ENCODE data around the gene TMEM51. TPM values are rescaled to one million over a fixed set of nuclear protein-coding genes. Genes with fewer than 3 reads are reported as not detected.

The TMEM51 gene
- total RNA-seq, 1 experiment from 2014 or later: 24.7 TPM

GRCh38 chr1:15219280-15220023 is 65.9 kb downstream of the TMEM51 start:
- Histone ChIP-seq H3K36me3 (ENCODE audit: control insufficient read depth, insufficient read depth, low read length) (no peaks in the 10 kb centered on the region; the same call in 1 of the 2 replicates), H3K4me1 (no peaks in the 10 kb centered on the region), H3K9me3 (no peaks in the 10 kb centered on the region), H3K27me3 (replicated peaks; ENCODE audit: control insufficient read depth, insufficient read depth, low read length) (no peaks in the 10 kb centered on the region), H3K4me3 (ENCODE audit: low read depth, low read length) (no peak overlapping the region)
- intact Hi-C loops (cut with micrococcal nuclease; ENCODE audit: unreplicated experiment): no loop called here
- POLR2A ChIA-PET: interaction anchor here (0.5 kb wide), 1 partner anchor 24 kb away, joined by 3 read pairs; no protein-coding TSS in a partner anchor
- TSS peak; percentile 56 for BruUV-seq (replicated peaks)
- no peak for DNase-seq
- CTCF ChIA-PET: no interaction called here
- Mint-ChIP-seq H3K4me1 (ENCODE audit: low read depth, unreplicated experiment) (no peaks in the 10 kb centered on the region), H3K36me3 (ENCODE audit: insufficient read depth, unreplicated experiment) (peaks cover 29% of the 10 kb centered on the region), H3K27me3 (ENCODE audit: insufficient read depth, unreplicated experiment) (no peaks in the 10 kb centered on the region), H3K9me3 (ENCODE audit: unreplicated experiment) (no peaks in the 10 kb centered on the region), H3K4me3 (ENCODE audit: unreplicated experiment) (no peak overlapping the region), H3K27ac (ENCODE audit: unreplicated experiment) (no peak overlapping the region)
- no peak for TF ChIP-seq CTCF (IDR thresholded peaks at IDR 0.05; ENCODE audit: insufficient read depth in 1 of 2, low read depth in 1 of 2, low read length in 1 of 2, severe bottlenecking in 1 of 2, unreplicated experiment in 1 of 2)

- no peak for DNase-seq
- Histone ChIP-seq H3K4me1 (no peaks in the 10 kb centered on the region), H3K9me3 (no peaks in the 10 kb centered on the region), H3K36me3 (ENCODE audit: control insufficient read depth, insufficient read depth, low read length) (no peaks in the 10 kb centered on the region; the same call in 1 of the 2 replicates), H3K27me3 (replicated peaks; ENCODE audit: control insufficient read depth, insufficient read depth, low read length) (no peaks in the 10 kb centered on the region), H3K4me3 (ENCODE audit: low read depth, low read length) (no peak overlapping the region)
- intact Hi-C loops (cut with micrococcal nuclease; ENCODE audit: unreplicated experiment): no loop called here
- H3K27ac Mint-ChIP-seq (ENCODE audit: unreplicated experiment): no peak overlapping the region
- ChIA-PET CTCF (interaction anchor here (0.7 kb wide), 1 partner anchor 17 kb away, joined by 7 read pairs; no protein-coding TSS in a partner anchor), POLR2A (no interaction called here)
- H3K36me3 Mint-ChIP-seq (ENCODE audit: insufficient read depth, unreplicated experiment): peaks cover 24% of the 10 kb centered on the region
- TF ChIP-seq CTCF (IDR thresholded peaks at IDR 0.05; ENCODE audit: insufficient read depth in 1 of 2, low read depth in 1 of 2, low read length in 1 of 2, severe bottlenecking in 1 of 2, unreplicated experiment in 1 of 2): no peak
- no peaks in the 10 kb centered on the region for H3K4me1 Mint-ChIP-seq (ENCODE audit: low read depth, unreplicated experiment)
- no peak overlapping the region for H3K4me3 Mint-ChIP-seq (ENCODE audit: unreplicated experiment)
- no TSS peak for BruUV-seq (replicated peaks)
- H3K9me3 Mint-ChIP-seq (ENCODE audit: unreplicated experiment): no peaks in the 10 kb centered on the region
- no peaks in the 10 kb centered on the region for H3K27me3 Mint-ChIP-seq (ENCODE audit: insufficient read depth, unreplicated experiment)
Measured at GRCh38 chr1:15220024-15220392, 66.5 kb downstream of the TMEM51 start.

GRCh38 chr1:15220825-15221431 is 67.4 kb downstream of the TMEM51 start:
- intact Hi-C loops (cut with micrococcal nuclease; ENCODE audit: unreplicated experiment): no loop called here
- Mint-ChIP-seq H3K4me3 (ENCODE audit: unreplicated experiment) (no peak overlapping the region), H3K27ac (ENCODE audit: unreplicated experiment) (no peak overlapping the region), H3K36me3 (ENCODE audit: insufficient read depth, unreplicated experiment) (peaks cover 21% of the 10 kb centered on the region), H3K4me1 (ENCODE audit: low read depth, unreplicated experiment) (no peaks in the 10 kb centered on the region), H3K9me3 (ENCODE audit: unreplicated experiment) (no peaks in the 10 kb centered on the region), H3K27me3 (ENCODE audit: insufficient read depth, unreplicated experiment) (no peaks in the 10 kb centered on the region)
- ChIA-PET CTCF (interaction anchor here (0.5 to 0.8 kb wide), 4 partner anchors 13 to 67 kb away, joined by 3 to 7 read pairs (median 3); partner anchors contain the start of gene TMEM51), POLR2A (no interaction called here)
- Histone ChIP-seq H3K9me3 (no peaks in the 10 kb centered on the region), H3K27me3 (replicated peaks; ENCODE audit: control insufficient read depth, insufficient read depth, low read length) (no peaks in the 10 kb centered on the region), H3K36me3 (ENCODE audit: control insufficient read depth, insufficient read depth, low read length) (no peaks in the 10 kb centered on the region; the same call in 1 of the 2 replicates), H3K4me1 (no peaks in the 10 kb centered on the region), H3K4me3 (ENCODE audit: low read depth, low read length) (no peak overlapping the region)
- DNase-seq: no peak
- no peak for TF ChIP-seq CTCF (IDR thresholded peaks at IDR 0.05; ENCODE audit: insufficient read depth in 1 of 2, low read depth in 1 of 2, low read length in 1 of 2, severe bottlenecking in 1 of 2, unreplicated experiment in 1 of 2)
- BruUV-seq (replicated peaks): no TSS peak
